ENCODE data around the gene ADAMTS2.

- TF ChIP-seq FOXA1 (IDR thresholded peaks at IDR 0.05): no peak
- TF ChIP-seq FOXM1 (IDR thresholded peaks at IDR 0.05; ENCODE audit: borderline replicate concordance): no peak
- TF ChIP-seq PKNOX1 (IDR thresholded peaks at IDR 0.05): no peak
- no peak for TF ChIP-seq NFRKB (IDR thresholded peaks at IDR 0.05)
Observed at GRCh38 chr5:179188636-179189035, 156.6 kb downstream of the ADAMTS2 start.
